ENCODE results near the gene ATP5F1E. TPM values are rescaled to one million over a fixed set of nuclear protein-coding genes. Genes with fewer than 3 reads are reported as not detected.

ATP5F1E gene
- total and polyA plus RNA-seq, 2 experiments from 2014 or later: 12.9 to 211 TPM

GRCh38 chr20:59024111-59024530, 8.0 kb downstream of the ATP5F1E start:
- H3K36me3 ChIP-seq (ENCODE audit: insufficient read depth): peaks cover 23% of the 10 kb centered on the region; the same call in 1 of the 2 replicates
- Mint-ChIP-seq H3K36me3 (ENCODE audit: low read depth) (peaks cover 57% of the 10 kb centered on the region), H3K27me3 (ENCODE audit: insufficient read depth, low read depth, poor library complexity) (peaks cover 18% of the 10 kb centered on the region), H3K4me3 (no peak overlapping the region), H3K27ac (no peak overlapping the region), H3K9me3 (no peaks in the 10 kb centered on the region), H3K4me1 (peaks cover 30% of the 10 kb centered on the region)
- ATAC-seq: no peak
- peaks cover 15% of the 10 kb centered on the region for H3K4me1 ChIP-seq (ENCODE audit: insufficient read depth)
- no peak overlapping the region for H3K4me3 ChIP-seq
- H3F3A ChIP-seq (replicated peaks; ENCODE audit: low read depth): 0 out of 2 replicates have a peak, but pooled peaks cover 2% of the 10 kb centered on the region
- H3K79me2 ChIP-seq (replicated peaks; ENCODE audit: insufficient read depth): peaks cover 24% of the 10 kb centered on the region
- H3K27ac ChIP-seq (ENCODE audit: low read depth): no peak overlapping the region
- H3K27me3 ChIP-seq (ENCODE audit: insufficient read depth): no peaks in the 10 kb centered on the region
- H4K20me1 ChIP-seq (replicated peaks; ENCODE audit: insufficient read depth): peaks cover 22% of the 10 kb centered on the region
- H3K4me2 ChIP-seq: no peak overlapping the region
- H3K9me2 ChIP-seq (ENCODE audit: insufficient read depth): no peaks in the 10 kb centered on the region
- TF ChIP-seq ETS1 (IDR thresholded peaks at IDR 0.05) (no peak), JUNB (IDR thresholded peaks at IDR 0.05; ENCODE audit: unreplicated experiment) (no peak), CTCF (conservative IDR thresholded peaks at IDR 0.05; ENCODE audit: low read depth in 2 of 2) (no peak), REST (IDR thresholded peaks at IDR 0.05; ENCODE audit: unreplicated experiment) (no peak), CREB1 (CRISPR knock-in tag; IDR thresholded peaks at IDR 0.05; ENCODE audit: low read depth) (no peak), EZH2 (IDR thresholded peaks at IDR 0.05; ENCODE audit: low read depth, unreplicated experiment) (no peak), STAT1 (IDR thresholded peaks at IDR 0.05; ENCODE audit: unreplicated experiment) (no peak)
- H2AFZ ChIP-seq: no peak overlapping the region
- no peak for DNase-seq (ENCODE audit: low spot score)

- H4K20me1 ChIP-seq (replicated peaks; ENCODE audit: insufficient read depth): peaks cover 17% of the 10 kb centered on the region
- DNase-seq (ENCODE audit: low spot score) (no peak), ATAC-seq (no peak)
- Mint-ChIP-seq H3K4me1 (peaks cover 28% of the 10 kb centered on the region), H3K36me3 (ENCODE audit: low read depth) (peaks cover 52% of the 10 kb centered on the region), H3K27ac (no peak overlapping the region), H3K9me3 (no peaks in the 10 kb centered on the region), H3K27me3 (ENCODE audit: insufficient read depth, low read depth, poor library complexity) (peaks cover 18% of the 10 kb centered on the region), H3K4me3 (no peak overlapping the region)
- H3K4me2 ChIP-seq: no peak overlapping the region
- H2AFZ ChIP-seq: no peak overlapping the region
- peaks cover 23% of the 10 kb centered on the region; the same call in 1 of the 2 replicates for H3K36me3 ChIP-seq (ENCODE audit: insufficient read depth)
- no peaks in the 10 kb centered on the region for H3K9me2 ChIP-seq (ENCODE audit: insufficient read depth)
- H3K4me3 ChIP-seq: no peak overlapping the region
- no peak overlapping the region for H3K27ac ChIP-seq (ENCODE audit: low read depth)
- H3K79me2 ChIP-seq (replicated peaks; ENCODE audit: insufficient read depth): peaks cover 21% of the 10 kb centered on the region
- H3K27me3 ChIP-seq (ENCODE audit: insufficient read depth): no peaks in the 10 kb centered on the region
- H3F3A ChIP-seq (replicated peaks; ENCODE audit: low read depth): 0 out of 2 replicates have a peak, but pooled peaks cover 2% of the 10 kb centered on the region
- H3K4me1 ChIP-seq (ENCODE audit: insufficient read depth): peaks cover 13% of the 10 kb centered on the region
- TF ChIP-seq ZNF114 (CRISPR knock-in tag; IDR thresholded peaks at IDR 0.05) (no peak), EZH2 (IDR thresholded peaks at IDR 0.05; ENCODE audit: low read depth, unreplicated experiment) (no peak), ZNF462 (CRISPR knock-in tag; IDR thresholded peaks at IDR 0.05) (no peak)
Observed at GRCh38 chr20:59023616-59024015, 8.5 kb downstream of the ATP5F1E start.
